GM19193 (cell line): ENCODE measurements around the gene PITPNM2.

ENCODE experiments used
- POLR2A ChIP-seq: IDR thresholded peaks from 4 replicates; pipeline ENCODE4 v1.6.1; 2011; ENCODE audit not compliant: insufficient read depth, insufficient read length; ENCODE audit errors: extremely low read depth

Gene PITPNM2

DNA sequence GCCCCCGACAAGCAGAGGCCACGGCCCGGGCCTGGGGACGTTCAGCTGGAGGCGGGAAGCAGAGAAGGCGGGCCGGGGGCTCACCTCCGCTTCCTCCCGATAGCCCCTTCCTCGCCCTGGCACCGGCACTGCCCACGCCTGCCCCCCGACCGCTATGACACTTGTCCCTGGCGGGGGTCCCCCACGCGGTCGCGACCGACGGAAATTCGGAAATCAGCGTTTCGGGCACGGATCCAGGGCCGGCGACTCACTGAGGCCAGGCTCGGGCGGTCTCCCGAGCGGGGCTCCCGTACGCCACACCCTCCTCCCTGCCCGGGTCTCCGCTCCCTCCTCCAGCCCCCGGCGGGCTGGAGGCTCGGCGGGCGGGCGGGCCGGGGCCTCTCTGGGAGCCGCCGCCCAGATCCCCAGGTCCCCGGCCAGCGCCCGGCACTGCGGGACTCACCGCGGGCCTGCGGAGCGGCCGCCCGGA, 581 bp downstream of the PITPNM2 start:
- TF ChIP-seq POLR2A, result no peak

DNA sequence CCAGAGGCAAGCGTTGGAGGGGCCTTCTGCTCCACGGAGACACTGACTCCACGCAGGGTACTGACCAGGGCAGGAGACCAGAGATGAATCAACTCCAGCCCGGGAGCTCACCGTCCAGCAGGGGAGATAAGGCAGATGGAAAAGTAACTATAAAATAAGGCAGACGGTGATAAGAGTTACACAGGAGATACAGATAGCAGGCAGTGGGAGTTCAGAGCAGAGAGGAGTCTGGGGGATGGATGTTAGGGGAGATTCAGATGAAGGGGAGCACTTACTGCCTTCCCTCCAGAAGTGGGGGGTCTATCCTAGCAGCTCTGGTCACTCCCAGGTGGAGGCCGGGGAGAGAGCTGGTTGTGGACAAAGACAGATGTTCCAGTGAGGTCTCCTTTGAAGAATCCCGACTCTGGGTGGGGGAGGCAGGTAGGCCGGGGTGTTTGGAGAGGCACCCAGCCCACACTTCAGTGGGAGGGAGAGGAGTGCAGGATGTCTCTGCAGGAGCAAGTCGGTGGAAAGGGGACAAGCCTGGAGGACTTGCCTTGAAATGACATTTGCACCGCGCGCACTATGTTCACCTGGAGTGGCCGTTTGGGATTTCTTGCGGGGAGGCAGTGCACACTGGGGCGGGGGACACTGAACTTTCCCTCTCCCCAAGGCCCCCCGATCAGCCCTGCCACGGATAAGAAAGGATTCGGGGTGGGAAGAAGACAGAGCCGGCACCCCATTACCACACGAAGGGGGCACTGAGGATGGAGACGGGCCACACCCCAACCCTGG, 1.2 kb downstream of the PITPNM2 start:
- no peak for TF ChIP-seq POLR2A

DNA sequence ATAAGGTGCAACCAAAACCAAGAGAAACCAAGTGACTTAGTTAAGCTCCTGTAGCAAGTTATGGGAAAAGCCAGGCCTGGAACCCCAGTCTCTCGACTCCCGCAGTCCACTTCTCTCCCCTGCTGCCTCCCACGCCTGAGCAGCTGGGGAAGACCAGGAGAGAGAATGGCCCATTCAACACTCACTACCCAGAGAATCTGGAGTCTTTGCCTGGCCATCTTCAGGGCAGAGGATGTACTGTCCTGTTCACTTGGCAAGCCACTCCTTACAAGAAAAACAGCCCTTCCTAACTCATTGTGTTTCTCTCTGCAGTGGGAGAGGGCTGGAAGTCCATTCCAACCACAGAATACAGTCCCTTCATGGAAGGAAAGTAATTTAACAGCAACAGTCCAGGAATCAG, 1.8 kb downstream of the PITPNM2 start:
- no peak for TF ChIP-seq POLR2A

DNA sequence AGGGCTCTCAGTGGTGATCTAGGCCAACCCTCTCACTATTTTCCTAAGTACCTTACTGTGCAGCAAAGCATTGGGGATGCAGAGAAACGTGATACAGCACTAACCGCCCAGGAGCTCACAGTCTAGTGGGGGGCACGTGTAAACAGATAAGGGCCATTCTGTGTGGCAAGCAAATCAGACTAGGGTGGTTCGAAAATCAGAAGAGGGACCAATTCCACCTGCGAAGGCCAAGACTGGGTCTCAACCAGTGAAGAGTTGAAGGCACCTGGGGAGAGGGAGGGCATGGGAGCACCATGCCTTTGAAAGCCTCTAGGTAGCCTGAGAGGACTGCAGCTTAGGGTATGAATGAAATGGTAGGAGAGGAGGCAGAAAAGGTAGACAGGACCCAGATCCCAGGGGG, 2.2 kb downstream of the PITPNM2 start:
- TF ChIP-seq POLR2A, result no peak

DNA sequence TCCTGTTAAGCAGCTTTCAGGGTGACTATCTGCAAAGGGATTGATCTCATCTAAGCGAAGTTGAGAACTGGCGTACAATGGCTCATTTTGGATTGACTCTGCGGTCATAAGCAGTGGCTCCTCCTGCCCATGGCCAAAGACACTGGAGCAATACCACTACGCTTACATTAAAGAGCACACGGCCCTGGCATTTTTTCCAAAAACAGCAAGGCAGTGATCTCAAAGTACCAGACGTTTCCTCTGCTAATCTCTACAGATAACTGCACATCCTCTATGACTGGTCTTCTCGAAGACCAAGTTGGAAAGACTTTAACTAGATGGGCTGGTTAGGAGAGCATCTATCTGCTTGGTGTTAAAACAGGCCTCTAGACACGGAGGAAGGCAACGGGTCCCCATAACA, 2.7 kb downstream of the PITPNM2 start:
- no peak for TF ChIP-seq POLR2A

DNA sequence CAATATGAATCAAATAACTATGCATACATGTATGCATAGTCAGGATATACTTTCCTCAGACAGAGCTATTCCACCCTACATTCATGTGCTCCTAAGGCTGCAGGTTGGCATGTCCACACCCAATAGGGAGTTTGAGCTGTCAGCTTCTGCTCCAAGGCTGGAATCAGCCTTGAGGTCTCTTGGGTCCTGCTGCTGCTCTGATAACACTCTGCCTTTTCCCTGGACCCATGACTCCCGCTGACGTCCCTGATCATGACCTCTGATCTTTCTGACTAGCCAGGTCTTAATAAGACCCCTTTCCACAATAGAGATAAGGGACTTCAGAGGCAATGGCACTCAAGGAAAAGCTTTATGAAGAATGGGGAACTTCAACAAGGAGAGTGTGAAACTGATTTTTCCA, 5.7 kb downstream of the PITPNM2 start:
- no peak for TF ChIP-seq POLR2A

DNA sequence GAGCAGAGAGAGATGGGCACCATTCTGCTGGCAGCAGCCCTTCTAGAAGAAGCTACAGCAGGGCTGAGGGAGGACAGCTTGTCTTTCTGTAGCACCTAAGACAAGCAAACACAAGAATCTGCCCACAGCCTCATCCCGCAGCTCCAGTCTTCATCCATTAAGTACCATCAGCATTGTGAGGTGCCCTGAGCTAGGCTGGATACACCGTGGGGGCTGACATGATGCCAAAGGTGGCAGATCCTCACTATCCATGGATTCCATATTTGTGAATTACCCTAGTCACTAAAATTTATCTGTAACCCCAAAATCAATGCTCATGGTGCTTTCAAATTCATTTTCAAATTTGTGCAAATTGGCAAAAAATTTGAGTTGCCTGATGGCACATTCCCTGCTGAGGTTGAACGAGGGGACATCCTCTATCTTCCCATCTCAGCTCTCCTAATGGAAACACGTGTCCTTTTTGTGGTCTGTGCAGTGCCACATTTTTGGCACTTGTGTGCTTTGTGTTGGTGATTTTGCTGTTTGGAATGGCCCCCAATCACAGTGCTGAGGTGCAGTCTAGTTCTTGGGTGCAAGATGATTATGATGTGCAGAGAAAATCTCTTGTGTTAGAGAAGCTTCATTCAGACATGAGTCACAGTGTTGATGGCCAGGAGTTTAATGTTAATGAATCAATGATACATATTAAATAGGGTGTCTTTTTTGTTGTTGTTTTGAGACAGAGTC, 7.0 kb downstream of the PITPNM2 start:
- no peak for TF ChIP-seq POLR2A

DNA sequence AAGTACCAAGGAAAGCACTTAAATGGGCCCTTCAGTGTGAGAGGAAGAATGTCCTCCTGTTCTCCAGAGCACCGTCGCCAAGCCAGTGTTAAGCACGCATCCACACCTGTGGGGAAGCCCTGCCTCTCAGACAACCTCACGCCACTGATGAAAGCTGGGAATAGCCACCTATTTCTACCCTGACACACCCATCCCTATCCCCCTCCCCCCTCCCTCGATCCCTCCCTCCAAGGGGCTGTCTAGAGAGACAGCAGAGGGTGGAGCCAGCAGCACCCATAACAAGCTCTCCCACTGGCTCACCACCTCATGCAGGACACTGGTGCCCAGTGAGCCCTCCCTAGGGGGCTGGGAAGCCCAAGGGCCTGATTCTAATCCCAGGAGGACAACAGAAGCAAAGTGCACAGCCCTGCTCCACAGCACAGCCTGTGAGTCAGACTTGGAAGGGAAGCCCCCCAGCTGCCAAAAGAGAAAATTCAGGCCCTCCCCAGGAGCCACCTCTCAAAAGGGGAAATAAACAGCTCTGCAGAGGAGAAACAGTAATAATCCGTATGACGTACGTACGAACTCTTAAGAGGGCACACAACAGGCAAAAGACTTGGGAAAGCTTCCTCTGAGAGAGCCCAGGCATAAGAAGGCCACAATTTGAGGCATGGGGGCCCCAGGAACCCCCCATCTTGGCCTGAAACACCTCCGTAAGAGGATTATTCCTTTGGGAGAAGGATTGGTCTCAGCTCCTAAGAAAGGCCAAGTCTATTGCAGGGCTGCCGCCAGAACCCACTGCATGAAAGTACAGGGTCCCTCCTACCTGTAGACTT, 7.8 kb downstream of the PITPNM2 start:
- TF ChIP-seq POLR2A, result no peak

DNA sequence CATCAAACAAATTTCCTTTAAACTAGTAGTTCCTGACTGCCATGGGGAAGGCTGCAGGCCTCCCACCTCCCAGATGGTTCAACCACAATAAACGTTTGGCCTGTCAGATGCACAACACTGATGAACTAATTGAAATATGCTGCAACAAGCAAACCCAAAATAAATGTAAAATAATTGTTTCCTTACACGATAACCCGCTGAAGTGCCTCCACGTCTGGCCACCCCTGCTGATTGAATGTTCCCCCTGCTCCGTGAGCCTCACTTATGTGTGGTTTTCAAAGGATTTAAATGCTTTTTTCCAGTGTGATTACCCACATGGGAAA, 8.4 kb downstream of the PITPNM2 start:
- no peak for TF ChIP-seq POLR2A

DNA sequence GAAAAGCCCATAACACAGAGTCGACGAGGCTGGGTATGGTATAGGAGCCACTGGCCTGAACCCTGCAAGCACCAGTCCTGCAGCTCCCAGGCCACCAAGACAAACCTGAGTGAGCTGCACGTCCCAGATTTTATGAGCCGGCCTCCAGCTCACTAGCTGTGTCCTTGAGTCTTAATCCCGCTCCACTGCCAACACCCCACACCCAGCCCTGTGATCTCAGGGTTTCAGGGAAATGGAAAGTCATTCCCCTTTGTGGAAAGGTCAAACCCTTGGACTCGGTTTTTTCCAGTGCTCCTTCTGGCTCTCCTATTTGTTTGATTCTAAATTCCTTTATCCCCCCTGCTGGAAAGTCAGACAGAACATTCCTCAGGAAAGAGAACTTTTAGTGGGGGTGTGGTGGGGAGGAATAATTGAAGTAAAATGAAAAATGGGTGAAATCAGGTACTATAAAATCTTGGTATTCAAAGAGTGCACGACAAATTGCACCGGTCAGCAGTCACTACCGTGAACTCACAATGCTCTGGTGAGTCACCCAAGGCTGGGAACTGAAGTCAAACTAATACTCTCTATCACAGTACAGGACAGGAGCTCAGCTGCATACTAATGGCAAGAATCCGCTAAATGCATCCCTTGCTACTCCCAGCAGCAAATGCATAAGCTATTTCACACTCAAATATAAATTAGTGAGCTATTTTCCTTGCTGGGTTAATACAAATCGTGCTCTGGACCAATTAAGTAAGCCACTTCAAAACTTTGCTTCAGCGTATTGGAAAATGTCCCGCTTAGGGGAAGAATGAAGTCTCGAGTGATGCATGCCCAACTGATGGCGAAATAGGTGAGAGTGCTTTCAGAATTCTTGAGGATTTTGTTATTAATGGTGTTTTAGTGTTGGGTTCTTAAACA, 9.0 kb downstream of the PITPNM2 start:
- no peak for TF ChIP-seq POLR2A

DNA sequence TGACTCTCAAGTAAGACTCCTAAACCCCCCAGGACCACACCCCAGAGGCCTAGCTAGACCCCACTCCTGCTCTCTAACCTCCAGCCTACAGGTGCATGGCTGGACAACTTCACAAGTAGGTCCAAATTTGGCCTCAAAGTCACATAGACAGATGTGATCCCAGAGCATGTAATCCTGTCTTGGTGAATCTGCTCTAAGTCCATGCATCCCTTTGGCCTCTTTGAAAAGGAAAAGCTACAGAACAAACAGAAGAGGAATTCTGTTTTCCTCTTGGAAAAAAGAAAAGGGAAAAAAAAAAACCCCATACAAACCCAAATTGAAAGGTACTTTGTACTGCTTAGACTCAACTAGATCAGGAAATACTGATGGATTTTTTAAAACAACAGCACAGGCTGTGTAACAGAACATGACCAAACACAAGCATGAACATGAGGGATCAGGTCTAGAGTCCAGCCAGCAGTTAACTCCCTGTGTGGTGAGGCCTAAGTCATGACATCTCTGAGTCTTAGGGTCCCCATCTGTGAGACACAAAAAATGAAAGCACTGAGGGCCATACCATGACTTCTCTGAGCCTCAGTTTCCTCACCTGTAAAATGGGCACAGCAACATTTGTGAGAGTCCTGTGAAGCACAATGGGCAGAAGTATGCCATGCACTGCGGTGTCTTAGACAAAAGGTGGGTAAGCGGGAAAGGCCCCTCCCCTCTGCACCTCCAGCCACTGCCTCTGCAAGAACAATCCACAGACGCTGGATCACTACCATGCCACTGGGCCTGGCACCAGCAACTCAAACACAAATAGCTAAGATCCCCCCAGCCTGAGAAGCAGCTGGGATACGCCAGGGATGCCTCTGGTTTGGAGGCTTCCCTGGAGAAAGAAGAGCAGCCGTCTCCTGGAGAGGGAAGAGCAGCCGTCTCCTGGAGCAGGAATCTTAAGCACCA, 9.9 kb downstream of the PITPNM2 start:
- TF ChIP-seq POLR2A, result no peak

DNA sequence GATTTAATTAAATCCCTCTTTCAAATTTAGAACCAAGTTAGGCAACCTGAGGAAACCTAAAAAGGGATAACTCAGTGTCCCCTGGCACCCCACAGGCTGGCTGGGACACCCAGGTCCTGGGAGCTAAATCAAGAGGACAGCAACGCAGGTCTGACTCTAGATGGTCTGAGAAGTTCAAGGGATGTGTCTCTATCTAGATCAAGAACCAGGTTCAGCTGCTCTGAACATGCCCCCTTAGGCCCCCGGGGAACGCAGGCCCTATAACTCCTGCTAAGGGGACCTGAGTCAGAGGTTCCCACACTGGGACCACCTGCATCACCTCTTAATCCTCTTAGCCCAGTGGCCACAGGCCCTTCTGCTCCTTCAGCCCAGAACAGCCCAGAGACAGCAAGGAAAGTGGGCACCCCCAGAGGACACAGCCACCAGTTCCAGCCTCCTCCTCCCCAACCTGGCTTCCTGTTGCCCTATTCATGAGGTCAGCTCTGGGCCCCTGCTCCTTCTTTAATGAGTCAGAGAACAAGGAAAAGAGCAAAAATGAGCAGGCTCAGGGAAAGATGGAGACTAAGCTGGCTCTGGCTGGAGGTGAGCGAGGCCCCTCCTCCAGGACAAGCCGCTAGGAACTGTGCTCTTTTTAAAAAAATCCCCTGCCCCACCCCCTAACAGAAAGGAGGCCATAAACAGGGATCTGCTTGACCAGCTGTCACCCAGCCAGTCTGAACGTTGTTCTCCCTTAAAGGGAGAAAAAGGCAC, 10.8 kb downstream of the PITPNM2 start:
- no peak for TF ChIP-seq POLR2A

DNA sequence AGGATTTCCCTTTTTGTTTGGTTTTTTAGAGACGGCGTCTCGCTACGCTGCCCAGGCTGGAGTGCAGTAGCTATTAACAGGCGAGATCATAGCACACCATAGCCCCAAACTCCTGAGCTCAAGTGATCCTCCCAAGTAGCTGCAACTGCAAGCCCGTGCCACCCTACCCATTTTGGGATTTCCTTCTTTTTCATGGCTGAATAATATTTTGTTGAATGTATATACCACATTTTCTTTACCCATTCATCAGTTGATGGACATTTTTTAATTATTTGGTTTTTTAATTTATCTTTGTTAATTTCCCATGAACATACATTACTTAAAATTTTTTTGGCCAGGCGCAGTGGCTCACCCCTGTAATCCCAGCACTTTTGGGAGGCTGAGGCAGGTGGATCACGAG, 15.2 kb downstream of the PITPNM2 start:
- no peak for TF ChIP-seq POLR2A

DNA sequence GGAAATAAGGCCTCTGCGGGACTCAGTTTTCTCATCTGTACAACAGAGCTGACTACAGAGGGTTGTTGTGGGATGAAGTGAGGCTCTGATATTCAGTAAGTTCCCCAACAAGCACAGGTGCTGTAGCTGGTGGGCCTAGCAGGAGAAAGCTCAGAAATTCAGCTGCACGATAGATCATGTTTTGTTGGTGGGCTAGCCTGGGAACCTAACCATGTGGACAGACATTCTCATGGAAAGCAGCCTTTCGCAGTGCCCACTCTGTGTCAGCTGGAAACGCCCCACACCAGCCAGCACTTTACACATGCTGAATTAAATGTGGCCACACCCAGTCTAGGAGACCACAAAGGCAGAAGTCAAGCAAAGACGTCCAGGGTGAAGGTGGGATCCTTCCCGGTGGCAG, 16.1 kb downstream of the PITPNM2 start:
- no peak for TF ChIP-seq POLR2A

DNA sequence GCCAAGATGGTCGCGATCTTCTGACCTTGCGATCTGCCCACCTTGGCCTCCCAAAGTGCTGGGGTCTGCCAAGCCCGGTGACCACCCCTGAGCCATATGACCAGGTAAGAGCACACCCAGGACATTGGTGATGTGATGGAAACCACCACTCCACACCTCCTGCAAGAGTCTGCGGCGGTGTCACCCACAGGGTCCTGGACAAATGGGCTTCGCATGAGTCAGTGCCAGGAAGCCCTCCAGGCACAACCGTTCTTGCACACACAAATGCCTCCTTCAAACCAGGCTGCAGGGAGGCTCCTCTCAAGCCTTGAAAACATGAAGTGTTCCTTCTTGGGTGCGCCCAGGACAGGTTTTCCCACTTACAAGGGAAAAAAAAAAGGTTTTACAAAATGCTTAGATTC, 16.6 kb downstream of the PITPNM2 start:
- no peak for TF ChIP-seq POLR2A
